ENCODE measurements around the gene MTRF1. TPM values are rescaled to one million over a fixed set of nuclear protein-coding genes. Genes with fewer than 3 reads are reported as not detected.

The MTRF1 gene, protein sequence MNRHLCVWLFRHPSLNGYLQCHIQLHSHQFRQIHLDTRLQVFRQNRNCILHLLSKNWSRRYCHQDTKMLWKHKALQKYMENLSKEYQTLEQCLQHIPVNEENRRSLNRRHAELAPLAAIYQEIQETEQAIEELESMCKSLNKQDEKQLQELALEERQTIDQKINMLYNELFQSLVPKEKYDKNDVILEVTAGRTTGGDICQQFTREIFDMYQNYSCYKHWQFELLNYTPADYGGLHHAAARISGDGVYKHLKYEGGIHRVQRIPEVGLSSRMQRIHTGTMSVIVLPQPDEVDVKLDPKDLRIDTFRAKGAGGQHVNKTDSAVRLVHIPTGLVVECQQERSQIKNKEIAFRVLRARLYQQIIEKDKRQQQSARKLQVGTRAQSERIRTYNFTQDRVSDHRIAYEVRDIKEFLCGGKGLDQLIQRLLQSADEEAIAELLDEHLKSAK
- total RNA-seq = 18.4 and 19.3 TPM in 2 replicates

DNA sequence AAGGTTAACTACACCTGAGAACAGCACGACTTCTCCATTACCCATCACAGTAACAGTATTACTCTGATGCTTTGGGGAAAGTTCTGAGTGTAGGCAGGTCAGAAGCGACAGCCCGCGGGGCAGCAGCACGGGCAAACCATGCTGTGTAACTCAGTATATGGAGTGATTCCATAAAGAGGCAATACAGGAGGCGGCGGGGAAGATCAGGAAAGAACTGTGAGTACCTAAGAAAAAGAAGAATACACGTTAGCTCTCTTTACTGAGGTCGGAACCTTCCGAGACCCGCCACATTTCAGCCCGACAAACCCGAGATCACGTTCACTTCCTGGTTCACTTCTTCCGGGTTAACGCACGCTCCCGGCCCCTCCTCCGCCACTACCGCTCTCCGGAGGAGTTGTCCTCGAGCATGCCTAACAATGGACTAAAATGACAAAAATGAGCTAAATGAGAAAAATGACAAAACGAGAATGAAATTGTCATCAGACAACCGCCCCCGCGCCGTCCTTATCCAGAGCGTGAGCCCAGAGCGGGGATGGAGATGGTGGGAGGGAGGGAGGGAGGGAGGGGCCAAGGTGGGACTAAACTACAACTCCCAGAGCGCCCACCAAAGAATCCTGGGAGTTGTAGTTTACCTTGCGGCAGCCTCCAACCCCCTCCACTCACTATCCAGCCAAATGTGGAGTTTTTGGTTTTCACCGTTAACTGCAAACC lies at the start of gene MTRF1:
MTRF1 (minus strand) TSS at position 316 of the 711 bp plus-strand sequence. CDS start 2,669 bp downstream, outside the sequence.
- intact Hi-C loops (cut with micrococcal nuclease) = loop anchor here (1.0 to 5.0 kb wide), 13 partner anchors 48 to 1608 kb away; partner anchors contain the start of genes COG6, ELF1, KBTBD6 and KBTBD7

DNA sequence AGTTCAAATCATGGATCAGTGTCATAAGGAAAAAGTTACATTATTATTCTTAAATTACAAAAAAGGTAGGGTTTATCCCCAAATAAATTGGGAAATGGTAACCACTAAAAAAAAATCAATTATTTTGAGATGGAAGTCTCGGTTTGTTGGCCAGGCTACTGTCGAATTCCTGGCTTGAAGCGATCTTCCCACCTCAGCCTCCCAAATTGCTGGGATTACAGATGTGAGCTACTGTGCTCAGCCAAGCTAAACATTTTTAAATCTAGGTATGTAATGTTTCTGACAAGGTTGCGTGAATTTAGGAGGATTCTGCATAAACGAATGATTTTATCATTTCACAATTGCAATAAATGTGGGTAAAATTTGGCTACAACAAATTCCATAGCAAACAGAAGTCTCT lies 49.7 kb upstream of the MTRF1 start:
- intact Hi-C loops (cut with micrococcal nuclease) = loop anchor here (2.0 to 5.0 kb wide), 6 partner anchors 14 to 734 kb away; partner anchors contain the start of genes DGKH and VWA8

DNA sequence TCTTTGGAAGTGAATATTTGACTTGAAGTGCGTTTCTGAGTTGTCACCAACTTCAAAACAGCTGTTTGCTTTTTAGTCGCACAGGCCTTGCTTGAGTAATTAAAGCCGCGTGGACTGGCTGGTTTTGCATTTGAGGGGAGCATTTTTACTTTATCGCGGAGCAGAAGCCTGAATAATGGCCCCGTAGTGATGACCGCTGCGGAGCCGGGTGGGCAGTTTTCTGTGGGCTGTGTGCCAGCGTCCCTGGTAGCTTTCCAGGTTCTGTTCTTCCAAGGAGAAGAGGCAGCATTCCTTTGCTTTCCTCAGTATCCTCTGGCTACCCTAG lies 48.8 kb upstream of the MTRF1 start:
- intact Hi-C loops (cut with micrococcal nuclease) = loop anchor here (1.0 to 5.0 kb wide), 7 partner anchors 15 to 735 kb away; partner anchors contain the start of genes DGKH and VWA8

DNA sequence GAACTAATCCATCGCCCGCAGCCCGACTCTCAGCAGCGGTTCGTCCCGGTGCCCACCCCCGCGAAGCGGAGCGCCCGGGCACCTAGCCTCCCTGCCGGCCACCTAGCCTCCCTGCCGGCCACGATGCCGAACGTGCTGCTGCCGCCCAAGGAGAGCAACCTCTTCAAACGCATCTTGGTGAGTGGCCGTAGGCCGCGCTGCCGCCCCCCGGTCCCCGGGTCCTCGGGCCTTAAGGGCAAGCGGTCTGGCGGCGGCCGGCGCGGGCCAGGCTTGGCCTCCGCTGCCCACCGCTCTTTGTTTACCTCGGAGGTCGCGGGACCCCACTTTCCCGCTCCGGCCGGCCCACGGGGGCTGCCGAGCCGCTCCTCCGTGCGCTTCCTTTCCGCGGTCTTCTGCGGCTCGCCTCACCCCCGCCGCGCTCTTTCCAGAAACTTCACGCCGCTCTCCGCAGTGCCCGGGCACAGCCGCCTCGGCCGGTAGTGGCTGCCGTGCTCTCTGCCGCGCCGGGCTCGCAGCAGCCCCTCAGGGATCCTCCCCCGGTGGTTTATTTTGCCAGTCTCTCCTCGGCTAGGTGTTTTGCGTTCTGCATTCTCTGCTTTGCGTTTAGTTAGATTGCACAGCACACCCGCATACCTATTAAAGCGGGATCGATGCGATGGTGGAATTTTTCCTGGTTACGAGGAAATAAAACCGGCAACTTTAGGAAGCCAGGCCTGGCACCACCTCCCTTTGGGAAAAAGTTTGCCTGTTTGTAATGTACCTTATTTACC lies 48.2 kb upstream of the MTRF1 start:
- intact Hi-C loops (cut with micrococcal nuclease) = loop anchor here (1.0 to 5.0 kb wide), 14 partner anchors 15 to 960 kb away; partner anchors contain the start of genes DGKH, KBTBD6, KBTBD7 and MTRF1

DNA sequence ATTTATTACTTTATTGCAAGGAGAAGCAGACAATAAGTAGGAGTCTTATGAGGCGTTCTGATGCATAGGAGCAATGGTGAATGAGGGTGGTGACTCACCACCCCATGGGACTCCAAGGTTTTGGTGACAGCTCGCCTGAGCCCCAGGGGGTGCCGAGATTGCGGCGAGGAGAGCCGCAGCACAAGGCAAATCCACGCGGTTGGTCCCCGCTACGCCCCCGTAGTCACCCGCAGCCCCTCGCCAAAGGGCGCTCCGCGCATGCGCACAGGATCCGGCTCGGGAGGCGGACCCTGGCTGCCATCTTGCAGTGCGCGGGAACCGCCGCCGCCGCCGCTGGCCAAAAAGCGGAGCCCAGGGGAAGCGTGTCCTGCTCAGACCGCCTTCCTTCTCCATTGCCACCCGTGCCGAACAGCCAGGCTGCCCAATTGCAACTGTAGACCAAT lies 47.6 kb upstream of the MTRF1 start, which contains the start of gene NAA16:
NAA16 (plus strand) TSS at position 305 of the 443 bp plus-strand sequence. CDS start 262 bp downstream, outside the sequence.
- intact Hi-C loops (cut with micrococcal nuclease) = loop anchor here (1.0 to 5.0 kb wide), 11 partner anchors 42 to 960 kb away; partner anchors contain the start of genes DGKH, KBTBD6, KBTBD7 and MTRF1

DNA sequence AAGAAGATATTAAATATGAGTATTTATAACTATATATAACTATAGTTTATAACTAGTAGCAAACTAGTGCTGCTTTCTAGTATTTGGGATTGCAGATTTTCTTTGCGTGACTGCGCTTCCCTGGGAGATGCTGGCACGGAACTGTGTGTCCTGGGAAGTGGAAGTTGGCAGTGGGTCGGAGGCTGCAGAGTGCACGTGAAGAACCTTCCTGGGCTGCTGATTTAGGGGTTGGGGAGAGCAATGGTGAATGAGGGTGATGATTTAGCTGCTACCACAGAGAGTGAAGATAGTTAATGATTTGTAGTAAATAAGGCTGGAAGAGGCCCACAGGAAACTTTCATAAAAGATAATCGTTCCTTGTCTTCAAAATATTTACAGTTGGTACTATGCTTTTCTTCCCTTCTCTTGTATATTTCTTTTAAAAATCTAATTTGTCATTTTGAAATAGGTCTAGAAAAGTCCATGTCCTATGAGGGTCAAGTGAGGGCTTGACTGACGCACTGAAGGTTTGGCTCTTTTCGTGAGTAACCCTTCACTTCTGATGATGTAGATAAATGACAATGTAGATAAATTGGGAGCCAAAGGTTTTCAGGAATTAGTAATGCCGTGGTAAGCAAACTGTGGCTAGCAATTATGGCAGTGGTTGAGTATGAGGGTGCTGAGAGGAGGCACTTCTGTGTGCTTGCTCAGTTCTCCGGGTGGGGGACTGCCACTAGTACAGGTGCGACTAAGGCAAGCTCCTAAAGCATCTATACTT lies 44.7 kb upstream of the MTRF1 start:
- intact Hi-C loops (cut with micrococcal nuclease) = no loop called here

DNA sequence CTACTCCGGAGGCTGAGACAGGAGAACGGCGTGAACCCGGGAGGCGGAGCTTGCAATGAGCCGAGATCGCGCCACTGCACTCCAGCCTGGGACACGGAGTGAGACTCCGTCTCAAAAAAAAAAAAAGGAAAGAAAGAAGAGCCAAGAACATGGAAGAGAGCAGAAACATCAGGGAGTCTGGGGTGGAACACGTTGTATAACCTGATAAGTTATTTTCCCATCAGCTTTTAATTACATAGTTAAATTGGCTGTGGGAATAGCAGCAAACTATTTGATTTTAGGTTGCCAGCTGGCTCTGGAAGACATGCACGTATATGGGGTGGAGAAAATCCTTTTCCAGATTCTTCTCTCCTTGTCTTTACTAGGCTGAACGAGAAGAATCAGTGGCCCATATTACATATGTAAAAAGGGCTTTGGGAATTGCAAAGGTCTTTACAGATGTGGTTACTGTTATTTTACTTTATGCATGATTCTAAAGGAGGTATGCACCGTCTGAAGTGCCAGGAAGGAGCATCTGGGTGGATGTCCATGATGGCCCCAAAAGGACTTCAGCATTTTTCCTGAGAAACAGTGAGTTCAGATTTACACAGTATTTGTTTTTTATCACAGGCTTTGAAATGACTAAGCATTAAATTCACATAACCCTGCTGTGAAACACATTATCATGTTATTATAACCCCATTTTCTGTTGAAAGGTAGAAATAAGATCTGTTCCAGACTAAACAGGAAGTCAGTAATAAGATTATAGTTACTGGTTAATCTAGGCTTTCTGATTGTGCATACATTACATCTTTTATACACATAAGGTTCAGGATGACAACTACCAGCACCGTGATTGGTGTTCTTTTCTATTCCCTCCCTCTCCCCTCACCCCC lies 43.1 kb upstream of the MTRF1 start:
- intact Hi-C loops (cut with micrococcal nuclease) = no loop called here

DNA sequence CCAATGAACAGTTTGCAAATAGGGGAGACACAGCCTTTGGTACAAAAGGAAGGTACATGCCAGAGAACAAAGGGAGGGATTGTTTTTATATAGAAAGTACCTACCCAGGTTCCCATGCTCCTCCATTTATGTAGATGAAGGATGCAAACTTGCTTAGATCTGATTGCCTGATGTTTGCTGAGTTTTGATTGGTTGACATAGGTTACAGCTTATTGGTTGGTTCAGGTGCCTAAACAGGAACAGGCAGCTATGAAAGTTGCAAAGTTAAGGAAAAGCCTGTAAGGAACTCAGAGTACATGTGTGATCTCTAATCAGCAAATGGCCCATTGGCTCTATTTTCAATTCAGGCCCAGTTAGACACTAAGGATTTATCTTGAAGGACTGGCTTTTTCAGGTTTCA lies 41.2 kb upstream of the MTRF1 start:
- intact Hi-C loops (cut with micrococcal nuclease) = no loop called here

DNA sequence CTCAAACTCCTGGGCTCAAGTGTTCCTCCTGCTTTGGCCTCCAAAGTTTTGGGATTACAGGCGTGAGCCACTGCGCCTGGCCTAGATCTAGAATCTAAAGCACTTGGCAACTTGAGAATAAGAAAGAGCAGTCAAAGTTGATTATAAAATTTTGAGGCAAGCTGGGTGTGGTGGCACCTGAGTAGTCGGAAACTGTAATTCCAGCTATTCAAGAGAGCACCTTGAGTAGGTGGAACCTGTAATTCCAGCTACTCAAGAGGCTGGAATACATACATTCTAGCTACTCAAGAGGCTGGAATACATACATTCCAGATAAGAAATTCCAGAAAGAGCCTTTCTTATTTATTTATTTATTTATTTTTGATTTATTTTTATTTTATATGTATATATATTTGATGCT lies 39.4 kb upstream of the MTRF1 start:
- intact Hi-C loops (cut with micrococcal nuclease) = no loop called here

DNA sequence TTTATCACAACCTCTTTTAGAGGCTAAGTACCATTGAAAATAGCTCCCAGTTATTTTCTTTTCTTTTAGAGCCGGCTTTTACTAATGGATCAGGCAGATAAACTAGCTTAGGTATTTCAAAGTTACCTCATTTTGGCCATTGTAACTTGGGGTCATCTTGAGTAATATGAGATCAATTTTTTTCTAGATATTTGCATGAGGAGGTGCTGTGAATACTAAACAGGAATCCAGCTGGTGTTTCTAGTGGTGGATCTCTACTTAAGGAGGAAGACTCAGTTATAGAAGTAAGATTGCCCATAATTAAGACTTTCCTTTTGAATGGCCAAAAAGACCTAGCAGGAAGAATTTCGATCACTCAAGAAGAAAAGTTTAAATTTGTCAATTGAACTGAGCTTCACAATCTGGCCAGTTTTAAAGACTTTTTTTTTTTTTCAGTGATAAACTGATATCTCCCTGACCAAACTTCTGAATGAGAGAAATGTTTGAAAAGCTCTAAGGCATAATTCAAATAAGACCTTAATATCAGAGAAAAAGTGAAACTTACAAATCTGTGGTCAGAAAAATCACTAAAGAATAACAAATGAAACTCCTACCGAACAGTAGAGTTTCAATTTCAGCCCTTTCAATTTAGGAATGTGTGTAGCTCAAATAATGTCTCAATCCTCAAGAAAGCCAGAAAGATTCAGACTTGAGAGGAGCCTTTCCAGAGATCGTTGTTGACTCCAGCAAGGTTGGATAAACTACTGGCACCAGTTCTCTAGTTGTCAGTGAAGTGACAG lies 36.1 kb upstream of the MTRF1 start:
- intact Hi-C loops (cut with micrococcal nuclease) = no loop called here

DNA sequence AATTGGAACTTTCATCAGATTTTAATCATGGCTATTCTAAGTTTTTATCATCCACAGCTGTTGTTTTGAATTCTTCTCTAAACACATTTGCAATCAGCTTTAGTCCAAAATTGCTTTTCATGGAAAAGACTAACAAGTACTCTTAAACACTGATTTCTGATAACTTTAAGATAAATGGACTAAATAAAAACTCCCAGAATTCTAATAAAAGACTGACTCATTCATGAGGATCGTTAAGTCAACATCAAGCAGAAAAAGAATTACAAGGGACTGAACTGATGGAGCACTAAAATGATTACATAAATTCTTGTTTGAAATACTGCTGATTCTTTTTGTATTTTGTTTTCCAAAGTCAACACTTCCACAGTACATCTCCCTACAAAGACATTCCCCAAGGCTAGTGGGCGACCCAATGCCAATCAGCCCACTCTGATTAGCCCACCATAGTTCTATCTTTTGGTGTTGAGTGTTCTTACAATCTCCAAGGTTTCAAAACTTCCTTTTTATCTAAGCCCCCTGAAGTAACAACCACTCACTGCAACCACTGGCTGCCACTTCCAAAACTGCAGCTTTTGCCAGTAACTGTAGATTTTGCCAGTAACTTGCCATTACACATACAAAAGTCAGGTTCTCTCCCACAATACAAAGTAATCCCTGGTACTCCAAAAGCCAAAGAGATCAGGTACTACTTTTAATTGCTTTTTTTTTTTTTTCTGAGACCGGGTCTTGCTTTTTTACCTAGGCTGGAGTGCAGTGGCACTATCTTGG lies 33.7 kb upstream of the MTRF1 start:
- intact Hi-C loops (cut with micrococcal nuclease) = no loop called here

DNA sequence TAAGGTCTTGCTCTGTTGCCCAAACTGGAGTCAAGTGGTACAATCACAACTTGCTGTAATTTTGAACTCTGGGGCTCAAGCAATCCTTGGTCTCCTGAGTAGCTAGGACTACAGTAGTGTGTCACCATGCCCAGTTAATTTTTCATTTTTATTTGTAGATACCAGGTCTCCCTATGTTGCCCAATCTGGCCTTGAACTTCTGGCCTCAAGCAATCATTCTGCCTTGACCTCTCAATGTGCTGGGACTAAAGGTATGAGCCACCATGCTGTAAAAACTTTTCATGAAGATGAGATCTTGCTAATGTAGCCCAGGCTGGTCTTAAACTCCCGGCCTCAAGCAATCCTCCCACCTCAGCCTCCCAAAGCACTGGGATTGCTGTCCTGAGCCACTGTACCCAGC lies 32.6 kb upstream of the MTRF1 start:
- intact Hi-C loops (cut with micrococcal nuclease) = no loop called here

DNA sequence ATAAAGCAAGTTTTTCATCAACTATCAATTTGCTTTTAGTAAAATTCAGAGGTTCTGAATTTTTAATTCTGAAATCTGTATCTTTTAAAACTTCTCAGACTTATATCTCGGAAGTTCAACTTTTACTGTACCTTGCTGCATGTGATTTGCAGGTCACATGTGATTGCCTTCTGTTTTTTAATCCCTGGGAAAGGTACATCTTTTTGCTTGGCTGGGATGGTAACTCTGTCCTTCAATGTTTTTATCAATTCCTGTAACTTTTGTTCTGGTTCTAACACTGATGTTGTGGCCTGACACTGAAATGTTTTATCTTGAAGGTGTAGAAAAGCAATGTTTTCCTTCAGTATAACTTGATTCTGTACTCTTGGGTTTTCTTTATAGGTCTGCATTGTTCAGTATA lies 31.5 kb upstream of the MTRF1 start:
- intact Hi-C loops (cut with micrococcal nuclease) = no loop called here

DNA sequence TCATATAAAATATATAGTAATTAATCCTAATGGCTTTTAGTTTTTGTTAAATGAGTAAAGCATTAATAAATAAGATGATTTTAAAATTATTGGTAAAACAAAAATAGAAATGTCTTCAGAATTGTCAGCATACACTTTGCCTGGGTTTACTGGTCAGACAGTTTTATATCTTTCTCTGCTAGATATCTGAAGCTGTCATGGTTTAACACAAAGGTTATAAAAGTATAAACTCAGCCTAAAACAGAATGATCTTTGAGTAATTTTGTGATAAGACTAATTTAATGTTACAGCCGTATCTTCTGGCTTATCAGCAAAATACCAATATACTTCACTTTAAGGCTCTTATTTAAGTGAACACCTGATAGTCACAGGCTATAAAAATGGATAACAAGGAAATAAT lies 29.9 kb upstream of the MTRF1 start:
- intact Hi-C loops (cut with micrococcal nuclease) = no loop called here

DNA sequence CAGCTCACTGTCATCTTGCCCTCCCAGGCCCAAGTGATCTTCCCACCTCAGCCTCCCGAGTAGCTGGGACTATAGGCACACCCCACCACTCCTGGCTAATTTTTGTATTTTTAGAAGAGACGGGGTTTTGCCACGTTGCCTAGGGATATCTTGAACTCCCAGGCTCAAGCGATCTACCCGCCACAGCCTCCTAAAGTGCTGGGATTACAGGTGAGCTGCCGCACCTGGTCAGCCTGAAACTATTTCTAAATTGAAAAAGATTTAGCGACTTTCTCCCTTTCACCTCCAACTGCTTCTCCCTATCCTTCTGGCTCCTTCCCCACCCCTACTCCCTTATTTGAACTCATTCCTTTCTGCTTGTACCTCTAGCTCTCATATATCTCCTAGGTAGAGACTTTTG lies 27.9 kb upstream of the MTRF1 start:
- intact Hi-C loops (cut with micrococcal nuclease) = no loop called here

DNA sequence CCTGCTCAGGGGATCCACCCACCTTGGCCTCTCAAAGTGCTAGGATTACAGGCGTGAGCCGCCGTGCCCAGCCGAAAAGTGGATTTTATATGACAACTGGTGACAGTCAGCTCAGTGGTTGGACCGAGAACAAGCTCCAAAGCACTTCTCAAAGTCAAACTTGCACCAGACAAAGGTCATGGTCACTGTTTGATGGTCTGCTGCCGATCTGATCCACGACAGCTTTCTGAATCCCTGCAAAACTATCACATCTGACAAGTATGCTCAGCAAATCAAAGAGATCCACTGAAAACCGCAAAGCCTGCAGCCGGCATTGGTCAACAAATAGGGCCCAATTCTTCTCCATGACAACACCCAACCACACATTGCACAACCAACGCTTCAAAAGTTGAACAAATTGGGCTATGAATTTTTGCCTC lies 26.1 kb upstream of the MTRF1 start:
- intact Hi-C loops (cut with micrococcal nuclease) = no loop called here

DNA sequence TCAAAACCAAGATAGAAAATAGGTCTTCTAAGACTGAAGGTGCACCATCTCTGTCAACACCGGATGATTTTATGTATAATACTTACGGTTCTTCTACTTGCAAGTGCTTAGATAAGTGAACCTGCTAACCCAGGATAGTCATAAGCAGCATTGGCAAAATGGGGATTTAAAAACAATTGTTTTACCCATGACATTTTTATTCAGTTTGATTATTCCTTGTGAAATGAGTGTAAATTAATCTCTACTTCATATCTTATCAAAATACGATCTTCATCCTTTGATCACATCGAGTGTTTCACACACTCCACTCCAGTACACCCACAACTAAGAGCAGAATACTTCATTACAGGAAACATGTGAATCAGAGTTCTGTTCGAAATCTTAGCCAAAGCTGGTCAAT lies 23.0 kb upstream of the MTRF1 start:
- intact Hi-C loops (cut with micrococcal nuclease) = loop anchor here (2.0 kb wide), 1 partner anchor 18 kb away; no protein-coding TSS in a partner anchor
